Stimulated activated CD8-positive, alpha-beta memory T cell treated with anti-CD3 and anti-CD28 coated beads, Interleukin-12 subunit alpha, Interleukin-12 subunit beta, amount 100 ng/mL, for 24 hours (primary cell): Measurements from ENCODE around the gene FAAP100.
A peak's percentile ranks its signal among the peaks of the same experiment; 100 is the strongest.

Source experiments
- DNase-seq: peaks from one replicate; pipeline ENCODE4 v3.0.0-alpha.2; 2020; ENCODE audit errors: extremely low read depth

FAAP100 gene

GRCh38 chr17:81556175-81556691, 4.1 kb upstream of the FAAP100 start:
- no peak for DNase-seq

DNA sequence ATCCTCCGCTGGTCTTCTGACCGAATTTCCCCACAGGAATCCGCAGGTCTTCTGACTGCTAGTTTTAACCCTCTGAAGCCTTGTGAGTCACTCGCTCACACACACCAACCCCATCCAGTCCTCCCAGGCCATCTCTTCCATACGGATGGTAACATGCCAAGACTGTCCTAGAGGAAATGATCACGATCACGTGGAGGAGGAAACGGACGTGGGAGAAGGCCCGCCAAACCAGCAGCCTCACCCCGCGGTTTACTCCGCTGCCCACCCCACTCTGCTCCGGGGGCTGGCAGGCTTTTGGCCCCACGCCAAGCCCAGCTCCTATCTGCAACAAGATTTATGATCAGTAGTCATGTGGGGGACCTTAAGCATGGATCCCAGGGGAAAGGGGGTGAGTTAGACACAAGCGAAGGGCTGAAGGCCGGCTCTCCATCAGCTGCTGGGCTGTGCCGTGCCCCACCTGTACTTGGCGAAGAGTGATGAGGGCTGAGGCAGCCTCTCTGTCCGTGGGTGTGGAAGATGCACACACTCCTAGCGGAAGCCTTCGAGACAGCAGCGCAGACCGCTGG, 1.5 kb upstream of the FAAP100 start:
- DNase-seq: no peak

GRCh38 chr17:81553018-81553615, 964 bp upstream of the FAAP100 start:
- DNase-seq: peak; percentile 60

DNA sequence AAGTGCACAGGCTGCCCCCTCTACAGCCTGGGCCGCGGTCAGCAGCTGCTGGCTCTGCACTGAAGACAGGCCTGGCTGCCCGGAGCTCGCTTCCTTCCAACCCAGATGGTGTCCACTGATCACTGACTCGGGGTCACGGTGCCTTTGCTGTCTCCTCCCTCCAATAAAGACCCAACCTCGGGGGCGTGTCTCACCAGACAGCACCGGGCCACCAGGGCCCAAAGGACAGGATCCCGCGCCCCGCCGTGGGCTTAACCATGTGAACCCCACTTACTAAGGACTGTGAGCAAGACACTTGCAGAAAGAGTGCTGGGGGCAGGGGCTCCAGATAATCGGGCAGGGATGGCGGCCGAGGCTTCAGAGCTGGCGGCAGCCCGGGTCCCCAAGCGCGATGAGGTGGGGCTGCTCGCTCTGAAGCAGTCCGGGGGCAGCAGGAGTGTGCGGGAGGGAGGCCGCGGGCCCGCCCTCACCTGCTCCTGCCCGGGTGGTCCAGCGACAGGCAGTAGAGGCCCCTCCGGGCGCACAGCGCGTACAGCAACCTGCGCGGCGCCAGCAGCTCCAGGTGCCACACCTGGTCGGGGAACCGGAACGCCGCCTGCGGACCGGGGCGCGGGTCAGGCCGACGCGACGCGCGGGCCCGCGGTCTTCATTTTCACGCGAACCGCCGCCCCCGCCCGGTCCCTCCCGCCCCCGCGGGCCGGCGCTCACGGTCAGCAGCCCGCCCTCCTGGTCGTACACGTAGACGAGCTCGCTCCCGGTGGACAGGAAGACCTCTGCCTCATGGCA, 502 bp downstream of the FAAP100 start:
- DNase-seq: no peak

- DNase-seq: no peak
Observed at GRCh38 chr17:81550830-81551457, 1.2 kb downstream of the FAAP100 start.

GRCh38 chr17:81550285-81550684, 1.9 kb downstream of the FAAP100 start:
- DNase-seq: no peak

DNA sequence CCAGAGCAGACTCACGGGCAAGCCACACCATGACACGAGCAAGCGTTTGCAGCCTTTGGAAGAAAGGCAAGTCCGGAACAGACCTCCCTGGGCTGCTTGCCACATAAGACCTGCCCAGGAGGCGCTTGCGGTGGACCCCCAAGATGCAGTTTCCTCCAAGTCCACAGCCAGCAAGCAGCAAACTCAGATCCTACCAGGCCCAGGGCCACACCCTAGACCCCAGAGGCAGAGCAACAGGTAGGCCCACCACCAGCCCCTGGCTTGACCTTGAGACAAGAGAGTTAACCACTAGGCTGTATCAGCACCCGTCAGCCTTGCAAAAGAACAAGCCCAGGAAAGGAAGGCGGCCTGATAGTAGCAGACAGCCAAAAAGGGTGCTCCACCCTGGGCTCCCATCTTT, 2.3 kb downstream of the FAAP100 start:
- DNase-seq: no peak

- DNase-seq: no peak
Observed at GRCh38 chr17:81549031-81549557, 3.1 kb downstream of the FAAP100 start.

GRCh38 chr17:81547614-81547982, 4.6 kb downstream of the FAAP100 start:
- DNase-seq: no peak

DNA sequence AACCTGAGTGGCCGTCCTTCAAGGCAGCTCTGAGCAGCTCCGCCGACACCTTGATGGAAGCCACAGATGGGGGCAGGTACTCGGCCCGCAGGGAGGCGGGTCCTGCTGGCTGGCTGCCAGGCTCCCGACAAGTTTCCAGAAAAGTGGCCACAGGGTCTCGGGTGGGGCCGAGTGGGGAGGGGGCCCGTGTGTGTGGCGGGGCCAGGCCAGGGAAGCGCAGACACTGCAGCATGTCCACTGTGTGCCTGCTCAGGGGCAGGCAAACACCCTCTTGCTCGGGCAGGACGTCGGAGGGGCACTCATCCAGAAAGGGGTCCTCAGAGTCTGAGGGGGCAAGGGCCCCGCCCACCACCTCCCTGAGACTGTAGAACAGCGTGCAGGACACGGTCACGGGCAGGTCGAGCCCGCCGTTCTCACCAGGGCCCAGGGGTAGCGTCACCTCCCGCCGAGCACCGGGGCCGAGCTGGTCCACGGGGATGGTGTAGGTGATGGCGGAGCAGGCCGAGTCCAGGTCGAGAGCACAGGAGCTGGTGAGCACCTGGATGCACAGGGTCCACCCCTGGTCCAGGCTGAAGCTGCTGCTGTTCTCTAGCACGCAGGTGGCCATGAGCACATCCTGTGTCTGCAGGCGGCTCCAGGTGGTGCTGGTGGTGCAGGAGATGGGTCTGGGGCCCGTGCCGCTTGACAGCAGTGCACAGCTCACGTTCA, 5.1 kb downstream of the FAAP100 start:
- no peak for DNase-seq

DNA sequence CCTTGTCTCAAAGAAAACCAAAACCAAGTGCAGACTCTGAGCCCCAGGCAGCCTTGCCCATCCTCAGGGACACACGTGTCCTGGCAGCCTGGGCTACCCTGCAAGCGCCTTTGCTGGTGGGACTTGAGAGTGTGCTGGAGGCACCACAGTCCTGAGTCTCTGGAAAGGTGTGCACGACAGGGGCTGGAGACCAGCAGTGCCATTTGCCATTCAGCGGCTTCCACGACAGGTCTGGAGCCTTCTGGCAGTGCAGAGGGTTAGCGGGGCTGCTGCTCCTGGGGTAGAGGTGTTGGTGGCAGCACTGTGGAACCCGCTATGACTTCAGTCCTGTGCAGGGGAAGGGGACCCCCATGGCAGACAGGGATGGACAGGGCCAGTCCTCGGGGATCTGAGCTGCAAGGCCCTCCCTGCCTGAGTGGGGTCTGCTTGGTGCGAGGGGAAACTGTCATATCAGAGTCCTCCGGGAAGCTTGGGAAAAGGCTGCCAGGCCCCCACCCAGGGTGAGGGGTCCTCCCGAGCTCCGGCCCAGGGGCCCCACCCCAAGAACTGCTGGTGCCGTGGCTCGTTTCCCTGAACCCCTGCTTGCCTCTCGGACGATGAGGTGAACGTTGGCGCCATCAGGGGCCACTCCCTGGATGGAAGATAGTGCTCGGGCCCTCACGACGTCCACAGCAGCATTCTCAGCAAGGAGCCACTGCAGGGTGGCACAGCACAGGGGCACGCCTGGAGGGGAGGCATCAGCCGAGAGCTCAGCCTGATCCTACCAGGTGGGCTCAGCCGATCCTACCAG, 6.8 kb downstream of the FAAP100 start:
- DNase-seq: no peak

DNA sequence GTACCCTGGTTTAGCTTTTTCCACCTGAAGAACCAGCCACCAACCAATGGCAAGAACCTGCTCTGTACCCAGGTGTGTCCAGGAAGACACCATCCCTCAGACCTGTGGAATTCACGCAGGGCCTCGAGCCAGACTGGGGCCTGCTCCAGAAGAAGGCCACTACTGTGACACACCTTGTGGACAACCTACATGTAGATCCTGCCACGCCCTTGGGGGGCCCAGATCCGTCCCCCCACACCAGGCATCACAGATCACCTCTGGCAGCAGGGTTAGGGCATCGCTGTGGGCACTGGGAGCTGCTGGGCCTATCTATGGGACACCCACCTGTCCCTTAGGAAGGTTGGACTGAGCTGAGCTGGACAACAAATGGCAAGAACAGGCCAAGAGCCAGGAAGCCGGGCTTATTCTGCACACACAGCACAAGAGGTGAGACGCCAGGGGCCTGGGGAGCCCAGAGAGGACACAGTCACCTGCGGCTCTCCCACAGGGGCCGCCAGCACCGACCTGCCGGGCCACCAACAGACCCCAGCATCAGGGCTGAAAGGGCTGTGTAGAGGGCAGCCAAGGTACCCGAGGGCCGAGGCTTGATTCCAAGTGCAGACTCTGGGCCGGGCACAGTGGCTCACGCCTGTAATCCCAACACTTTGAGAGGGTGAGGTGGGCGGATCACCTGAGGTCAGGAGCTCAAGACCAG, 7.7 kb downstream of the FAAP100 start:
- DNase-seq: no peak

GRCh38 chr17:81543756-81544155, 8.4 kb downstream of the FAAP100 start:
- no peak for DNase-seq

- DNase-seq: no peak
Observed at GRCh38 chr17:81543339-81543675, 8.8 kb downstream of the FAAP100 start.

DNA sequence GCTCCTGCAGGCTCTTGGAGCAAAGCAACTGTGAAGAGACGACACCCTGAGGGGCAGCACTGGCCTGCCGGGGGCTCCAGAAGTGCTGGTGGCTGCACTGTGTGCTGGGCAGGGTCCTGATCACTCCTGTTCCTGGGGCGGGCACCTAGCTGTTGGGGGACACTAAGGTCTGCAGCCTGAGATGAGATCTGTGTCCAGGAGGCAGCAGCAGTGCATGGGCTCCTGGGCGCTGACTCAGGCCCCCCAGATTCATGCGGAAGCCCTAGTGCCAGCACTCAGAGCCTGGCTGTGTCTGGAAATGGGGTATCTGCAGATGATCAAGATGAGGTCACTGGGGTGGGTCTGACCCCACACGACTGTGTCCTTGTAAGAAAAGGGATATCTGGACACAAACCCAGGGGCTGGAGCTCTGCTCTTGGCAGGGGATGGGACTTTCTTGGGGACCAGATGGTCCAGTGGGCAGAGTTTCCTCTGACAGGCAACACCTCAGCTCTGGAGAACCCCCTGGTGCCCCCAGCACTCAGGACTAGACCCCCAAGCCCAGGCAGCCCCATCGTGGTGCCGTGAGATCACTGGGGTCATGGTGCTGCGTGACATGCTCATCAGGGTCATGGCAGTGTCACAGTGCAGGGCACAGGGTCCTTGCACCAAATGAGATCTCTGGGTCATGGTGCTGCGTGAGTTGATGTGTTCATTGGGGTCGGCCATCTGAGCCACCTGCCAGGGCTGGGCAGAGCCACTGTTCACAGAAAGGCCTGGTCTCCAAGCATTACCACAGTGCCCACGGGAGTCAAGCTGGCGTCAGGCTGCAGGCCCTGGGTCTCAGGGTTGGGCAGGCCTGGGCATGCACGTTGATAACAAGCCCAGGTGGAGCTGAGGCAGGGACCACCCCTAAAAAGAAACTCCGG, 9.5 kb downstream of the FAAP100 start:
- no peak for DNase-seq

DNA sequence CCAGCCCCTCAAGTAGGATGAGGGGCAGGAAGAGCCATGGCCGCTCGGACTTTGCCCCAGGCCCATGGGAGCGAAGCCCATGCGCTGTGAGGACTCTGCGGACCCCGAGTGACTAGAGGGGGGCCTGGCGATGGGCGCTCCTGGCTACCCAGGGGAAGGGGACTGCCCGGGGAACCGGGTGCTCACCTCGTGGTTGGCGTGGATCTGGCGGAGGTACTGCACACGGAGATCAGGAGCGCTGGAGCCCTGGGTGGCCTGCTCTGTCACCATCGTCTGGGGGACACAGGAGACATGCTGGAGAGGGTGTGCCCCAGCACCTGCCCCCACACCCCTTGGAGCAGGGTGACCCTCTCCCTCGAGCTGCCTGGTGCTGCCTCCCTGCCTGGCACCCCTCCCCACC, 11.0 kb downstream of the FAAP100 start:
- DNase-seq: no peak

GRCh38 chr17:81540676-81541027, 11.5 kb downstream of the FAAP100 start:
- DNase-seq: no peak

DNA sequence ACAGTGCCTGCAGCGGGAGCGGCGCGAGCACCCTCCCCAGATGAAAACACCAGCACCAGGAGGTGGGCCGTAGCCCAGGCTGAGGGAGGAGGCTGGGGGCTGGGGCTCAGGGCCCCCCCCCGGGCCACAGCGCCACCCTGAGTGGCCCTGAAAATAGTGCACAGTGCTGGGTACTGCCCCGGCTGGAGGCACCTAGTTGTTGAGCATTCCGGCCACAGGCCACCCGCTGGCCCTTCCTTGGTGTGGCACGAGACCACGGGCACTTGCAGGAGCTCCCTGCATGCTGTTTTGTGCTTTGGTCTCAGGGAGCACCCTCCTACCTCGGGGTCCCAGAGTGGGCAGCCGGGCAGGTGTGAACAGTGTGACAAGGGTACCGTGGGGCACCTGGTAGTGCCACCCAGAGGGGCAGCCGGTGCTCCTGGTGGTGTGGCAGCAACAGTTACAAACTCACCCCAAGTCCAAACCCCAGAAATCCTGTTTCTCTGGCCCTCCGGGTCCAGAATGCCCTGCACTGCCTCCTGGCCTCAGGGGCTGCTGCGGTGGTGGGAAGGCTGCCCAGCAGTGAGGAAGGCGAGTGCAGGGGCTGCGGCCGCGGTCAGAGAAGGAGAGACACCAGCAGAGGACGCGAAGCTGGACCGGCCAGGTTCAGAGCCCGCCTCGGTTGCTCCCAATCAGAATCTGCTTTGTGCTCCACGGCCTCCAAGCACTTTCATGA, 12.0 kb downstream of the FAAP100 start:
- DNase-seq: no peak

DNA sequence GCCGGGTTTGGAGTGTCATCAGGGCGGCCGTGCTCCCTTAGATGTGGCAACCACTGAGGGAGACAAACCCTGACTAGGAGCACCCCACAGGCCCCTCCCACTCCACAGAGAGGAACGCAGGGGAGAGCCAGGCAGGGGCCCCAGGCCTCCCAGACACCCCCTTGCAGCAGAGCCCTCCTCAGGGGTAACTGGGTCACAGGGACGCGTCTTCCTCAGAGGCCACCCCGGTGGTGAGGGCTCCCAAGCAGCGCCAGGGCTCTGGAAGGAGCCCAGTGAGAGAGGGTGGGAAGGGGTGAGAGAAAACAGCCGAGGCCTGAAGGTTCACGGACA, 12.6 kb downstream of the FAAP100 start:
- no peak for DNase-seq
